GM21723 (cell line): ENCODE data around the gene FXYD7.
"Not testable (repeated sequence)": the region's sequence is repeated elsewhere in the genome, so short reads cannot be mapped to it uniquely, and the experiment has no call there.

ENCODE experiments used
- ATAC-seq: cut with Tn5 transposase; IDR thresholded peaks from one replicate; pipeline ENCODE4 v1.9.1; 2021; ENCODE audit warnings: mild to moderate bottlenecking, moderate library complexity; ENCODE audit not compliant: unreplicated experiment

FXYD7 gene

DNA sequence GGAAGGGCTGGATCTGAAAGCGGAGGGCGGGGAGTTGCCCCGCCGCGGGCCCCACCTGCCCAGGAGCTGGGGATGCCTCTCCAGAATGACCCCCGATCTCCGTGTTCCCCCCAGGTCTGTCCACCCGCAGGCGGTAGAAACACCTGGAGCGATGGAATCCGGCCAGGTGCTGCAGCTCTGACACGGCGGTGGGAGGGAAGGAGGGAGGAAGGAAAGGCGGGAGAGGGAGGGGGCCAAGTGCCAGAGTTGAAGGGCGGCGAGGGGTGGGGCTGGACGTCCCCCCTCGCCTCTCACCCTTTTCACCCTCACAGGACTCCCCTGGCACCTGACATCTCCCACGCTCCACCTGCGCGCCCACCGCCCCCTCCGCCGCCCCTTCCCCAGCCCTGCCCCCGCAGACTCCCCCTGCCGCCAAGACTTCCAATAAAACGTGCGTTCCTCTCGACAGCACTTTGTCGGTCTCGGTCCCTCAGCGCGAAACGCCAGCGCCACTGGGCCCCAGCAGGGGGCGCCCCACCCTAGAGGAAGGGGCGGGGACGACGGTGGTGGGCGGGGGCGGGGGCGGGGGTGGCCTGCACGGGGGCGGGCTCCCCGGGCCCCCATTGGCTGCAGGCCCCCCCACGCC, 337 bp upstream of the FXYD7 start:
- ATAC-seq = no peak

DNA sequence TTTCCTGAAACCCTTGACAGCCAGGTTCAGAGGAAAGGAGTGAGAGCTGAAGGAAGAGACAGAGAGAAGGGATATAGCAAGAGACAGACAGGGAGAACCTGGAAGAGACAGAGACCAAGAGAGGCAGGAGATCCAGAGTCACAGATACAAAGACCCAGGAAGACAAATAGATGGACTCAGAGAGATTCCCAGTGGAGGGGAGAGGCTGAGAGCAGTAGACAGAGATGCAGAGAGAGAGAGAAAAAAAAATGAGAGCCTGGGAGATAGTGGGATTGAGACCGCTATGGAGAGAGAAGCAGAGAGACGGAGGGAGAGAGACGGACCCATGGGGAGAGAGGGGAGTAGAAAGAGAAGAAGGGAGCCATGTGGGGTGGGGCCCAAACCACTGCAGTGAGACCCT, 763 bp downstream of the FXYD7 start:
- ATAC-seq = no peak

DNA sequence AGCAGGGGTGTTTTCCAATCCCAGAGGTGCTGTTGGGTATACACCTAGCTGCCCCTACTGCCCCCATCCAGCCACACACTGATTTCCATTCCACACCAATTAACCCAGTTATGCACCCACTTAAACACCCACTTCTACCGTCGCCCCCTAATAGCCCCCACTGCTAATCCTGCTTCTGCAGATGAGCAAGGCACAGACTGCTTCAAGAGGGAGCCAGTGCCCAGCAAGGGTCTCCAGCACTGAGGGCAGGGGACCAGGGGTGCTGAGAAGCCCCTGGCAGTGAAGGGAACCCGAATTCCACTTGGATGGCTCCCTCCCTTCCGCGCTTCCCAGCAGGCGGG, 1.2 kb downstream of the FXYD7 start:
- ATAC-seq = no peak

DNA sequence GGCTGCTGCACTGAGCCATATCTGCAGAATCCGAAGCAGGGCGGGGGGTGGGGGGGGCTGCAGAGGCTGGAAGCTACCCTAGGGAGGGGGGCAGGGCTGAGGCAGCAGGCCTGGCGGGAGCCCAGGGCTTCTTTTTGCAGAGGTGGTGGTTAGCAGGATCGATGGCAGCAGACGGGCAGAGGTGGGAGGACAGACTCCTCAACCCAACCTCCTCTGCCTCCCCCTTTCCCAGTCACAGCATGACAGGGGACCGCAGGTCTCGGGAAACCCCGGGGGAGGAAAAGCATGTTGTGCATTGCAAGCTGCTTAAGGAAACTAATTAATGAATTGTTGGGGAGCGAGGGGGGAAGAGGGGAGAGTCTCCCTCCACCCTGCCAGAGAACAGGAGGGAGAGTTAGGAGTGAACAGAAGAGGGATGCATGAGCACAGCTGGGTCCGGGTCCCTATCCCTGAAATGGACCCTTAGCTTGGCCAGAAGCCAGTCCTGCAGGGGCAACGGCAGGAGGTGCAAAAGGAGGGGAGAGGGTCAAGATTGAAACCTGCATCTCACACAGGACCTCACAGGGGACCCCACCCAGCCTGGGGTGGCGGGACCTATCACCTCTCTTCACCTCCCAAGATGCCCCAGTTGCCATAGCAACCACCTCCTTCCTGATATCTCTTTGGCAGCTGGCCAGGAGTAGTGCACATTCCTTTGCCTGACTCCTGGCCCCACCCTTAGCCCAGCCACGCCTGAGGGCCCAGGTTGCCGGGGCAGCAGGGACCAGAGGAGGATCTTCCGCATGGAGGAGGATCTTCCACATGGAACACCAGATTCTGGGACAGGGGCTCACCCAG, 1.8 kb downstream of the FXYD7 start:
- ATAC-seq = no peak

DNA sequence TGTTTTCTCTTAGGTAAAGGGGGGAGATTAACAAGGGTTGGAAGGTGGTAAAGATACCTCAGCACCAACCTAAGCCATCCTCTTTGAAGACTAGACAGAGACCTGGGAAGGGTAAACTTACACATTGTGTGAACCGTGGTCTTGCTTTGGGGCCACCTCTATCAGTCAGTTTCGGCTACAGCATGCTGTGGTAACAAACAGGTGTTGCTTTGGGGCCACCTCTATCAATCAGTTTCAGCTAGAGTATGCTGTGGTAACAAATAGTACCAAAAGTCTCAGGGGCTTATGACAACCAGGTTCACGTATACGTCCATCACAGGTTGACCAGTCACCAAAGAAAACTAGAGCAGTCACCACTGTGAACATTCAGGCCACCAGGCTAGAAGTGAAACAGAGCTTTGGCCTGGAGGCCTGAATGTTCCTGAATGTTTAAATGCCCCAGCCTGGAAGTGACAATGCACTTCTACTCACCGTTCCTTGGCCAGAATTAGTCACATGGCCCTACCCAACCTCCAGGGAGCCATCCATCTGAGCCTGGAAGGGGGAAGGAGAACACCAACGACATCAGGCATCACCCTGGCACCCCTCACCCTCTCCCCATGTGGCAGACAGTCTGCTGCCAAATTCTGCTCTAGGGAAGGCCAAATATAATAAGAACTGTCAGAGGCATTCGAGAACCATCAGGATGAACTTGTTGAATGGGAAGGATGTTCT, 3.8 kb downstream of the FXYD7 start:
- ATAC-seq = no peak

DNA sequence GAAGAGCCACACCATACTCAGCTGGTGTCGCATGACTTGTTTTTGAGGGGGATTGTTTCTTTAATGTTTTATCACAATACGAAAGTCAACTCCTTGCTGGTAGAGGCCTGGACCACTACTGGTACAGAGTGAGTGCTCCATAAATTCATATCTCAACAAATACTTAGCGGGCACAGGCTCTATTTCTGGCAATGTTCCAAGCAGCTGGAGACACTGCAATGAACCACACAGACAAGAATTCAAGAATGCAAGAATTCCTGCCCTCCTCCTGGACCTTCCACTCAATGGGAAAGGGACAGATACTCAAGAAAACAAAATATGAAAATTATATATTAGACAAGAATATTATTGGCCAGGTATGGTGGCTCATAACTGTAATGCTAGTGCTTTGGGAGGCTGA, 6.4 kb downstream of the FXYD7 start:
- ATAC-seq = no peak

DNA sequence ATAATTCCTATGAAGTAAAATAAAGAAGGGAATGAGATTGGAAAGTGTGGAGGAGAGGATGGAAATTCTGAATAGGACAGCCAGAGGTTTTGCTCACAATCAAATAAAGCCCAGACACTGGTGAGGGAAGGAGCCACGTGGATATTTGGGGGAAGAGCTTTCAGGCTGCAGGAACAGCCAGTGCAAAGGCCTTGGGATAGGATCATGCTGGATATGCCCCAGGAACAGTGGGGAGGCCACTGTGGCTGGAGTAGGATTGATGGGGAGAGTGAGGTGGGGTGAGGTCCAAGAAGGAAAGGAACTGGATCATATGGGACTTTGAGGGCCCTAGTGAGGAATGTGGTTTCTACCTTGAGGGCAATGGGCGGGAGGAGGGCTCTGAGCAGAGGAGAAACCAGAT, 7.4 kb downstream of the FXYD7 start:
- ATAC-seq = no peak

DNA sequence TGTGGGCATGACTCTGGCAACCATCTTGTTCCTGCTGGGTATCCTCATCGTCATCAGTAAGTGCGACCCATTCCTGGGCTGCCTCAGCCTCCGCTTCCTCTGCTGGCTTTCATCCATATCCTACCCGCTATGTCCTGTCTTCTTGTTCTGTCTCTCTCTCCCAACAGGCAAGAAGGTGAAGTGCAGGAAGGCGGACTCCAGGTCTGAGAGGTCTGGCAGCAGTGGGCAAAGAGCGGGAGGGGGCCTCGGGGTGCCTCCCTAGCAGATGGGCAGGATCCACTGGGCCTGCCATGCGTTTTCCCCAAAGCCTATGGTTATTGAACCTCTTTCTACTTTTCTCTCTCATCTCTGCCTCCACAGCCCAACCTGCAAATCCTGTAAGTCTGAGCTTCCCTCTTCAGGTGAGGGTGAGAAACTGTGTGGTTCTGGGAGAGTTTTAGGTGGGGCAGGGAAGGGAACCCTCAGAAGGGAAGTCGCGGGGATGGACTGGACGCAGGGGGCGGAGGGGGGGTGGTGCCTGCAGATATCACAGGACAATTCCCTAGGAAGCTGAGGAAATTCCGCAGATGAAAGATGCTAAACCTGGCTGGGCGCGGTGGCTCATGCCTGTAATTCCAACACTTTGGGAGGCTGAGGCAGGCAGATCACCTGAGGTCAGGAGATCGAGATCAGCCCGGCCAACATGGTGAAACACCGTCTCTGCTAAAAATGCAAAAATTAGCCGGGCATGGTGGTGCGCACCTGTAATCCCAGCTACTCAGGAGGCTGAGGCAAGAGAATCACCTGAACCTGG, 8.4 kb downstream of the FXYD7 start:
- no peak for ATAC-seq

DNA sequence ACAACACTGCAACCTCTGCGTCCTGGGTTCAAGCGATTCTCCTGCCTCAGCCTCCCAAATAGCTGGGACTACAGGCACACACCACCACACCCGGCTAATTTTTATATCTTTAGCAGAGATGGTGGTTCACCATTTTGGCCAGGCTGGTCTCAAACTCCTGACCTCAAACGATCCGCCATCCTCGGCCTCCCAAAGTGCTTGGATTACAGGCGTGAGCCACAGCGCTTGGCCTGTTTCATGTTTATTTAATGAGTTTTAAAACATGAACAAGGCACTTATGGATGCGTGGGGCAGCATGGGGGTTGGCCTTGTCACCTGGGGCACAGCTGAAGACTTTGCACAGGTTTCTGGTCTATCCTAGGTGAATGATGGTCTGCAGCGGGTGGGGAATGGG, 10.1 kb downstream of the FXYD7 start:
- ATAC-seq = not testable (repeated sequence)

DNA sequence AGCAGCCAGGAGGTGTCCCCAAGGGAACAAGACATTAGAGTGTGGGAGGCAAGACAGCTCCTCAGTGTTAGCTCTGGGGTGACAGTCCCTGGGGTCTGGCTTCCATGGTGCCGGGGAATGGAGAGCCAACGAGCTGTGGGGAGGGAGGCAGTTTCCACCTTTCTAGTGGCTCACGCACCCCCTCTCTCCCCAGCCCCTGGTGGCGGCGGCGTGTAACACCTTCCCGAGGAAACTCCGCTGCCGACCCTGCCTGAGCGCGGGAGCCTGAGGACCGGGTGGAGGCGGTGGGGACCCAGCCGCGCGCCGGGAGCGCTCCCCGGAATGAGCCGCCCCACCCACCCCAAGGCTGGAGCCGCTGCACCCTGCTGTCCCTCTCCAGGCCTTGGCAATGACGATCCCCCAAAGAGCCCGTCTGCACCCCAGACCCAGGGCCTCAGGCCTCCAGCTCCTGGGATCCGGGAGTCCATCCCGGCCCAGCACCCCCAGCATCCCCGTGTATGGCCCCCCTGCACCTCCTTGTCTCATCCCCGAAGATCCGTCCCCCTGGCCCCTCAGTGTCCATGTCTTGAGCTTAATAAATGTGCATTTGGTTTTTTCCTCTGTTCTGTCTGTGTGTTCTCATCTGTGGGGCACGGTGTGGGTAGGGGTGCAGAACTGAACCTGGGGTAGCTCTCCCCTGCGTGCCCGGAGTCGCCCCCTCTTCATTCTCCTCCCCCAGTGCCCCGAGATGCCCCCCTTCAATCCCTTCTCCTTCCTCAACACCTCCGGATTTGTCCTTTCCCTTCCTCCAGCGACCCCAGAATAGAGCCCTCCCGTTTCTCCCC, 10.9 kb downstream of the FXYD7 start:
- no peak for ATAC-seq

DNA sequence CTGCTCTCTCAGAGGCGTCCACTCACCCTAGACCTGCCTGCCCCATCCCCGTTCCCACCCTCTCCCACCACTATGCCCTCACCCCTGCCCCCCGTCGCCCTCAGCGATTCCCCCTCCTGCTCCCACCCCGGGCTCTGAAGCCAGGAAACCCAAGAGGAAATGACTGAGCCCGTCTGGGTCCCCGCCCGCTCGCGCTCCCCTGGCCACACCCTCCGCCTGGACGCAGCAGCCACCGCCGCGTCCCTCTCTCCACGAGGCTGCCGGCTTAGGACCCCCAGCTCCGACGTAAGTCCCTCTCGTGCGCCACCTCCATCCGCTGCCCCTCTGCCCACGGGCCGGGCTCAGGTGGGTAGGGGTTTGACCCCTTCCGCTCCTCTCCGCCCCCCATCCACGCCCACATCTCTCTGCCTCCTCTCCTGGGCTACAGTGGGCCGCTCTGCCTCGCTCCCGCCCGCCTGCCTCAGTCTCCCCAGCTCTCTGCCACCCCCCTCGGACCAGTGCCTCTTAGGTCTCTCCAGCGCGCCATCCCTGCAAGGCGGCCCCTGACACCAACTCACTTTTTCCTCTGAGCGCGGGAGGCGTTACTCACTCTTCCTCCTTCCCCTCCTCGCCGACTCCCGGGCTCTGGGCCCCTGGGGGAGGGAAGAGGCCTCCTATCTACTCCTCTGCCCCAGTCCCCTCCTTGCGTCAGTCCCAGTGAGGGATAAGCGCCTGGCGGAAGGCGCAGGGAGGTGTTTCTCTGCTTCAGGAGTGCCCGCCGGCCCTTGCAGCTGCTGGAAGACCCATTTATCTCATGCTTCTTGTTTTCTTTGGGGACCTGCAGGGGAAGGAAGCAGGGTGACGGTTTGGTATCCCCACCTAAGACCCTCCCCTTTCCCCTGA, 11.7 kb downstream of the FXYD7 start, which contains the start of gene FXYD5:
Gene FXYD5, plus strand, starts transcription at position 211 of the 882 bp plus-strand sequence. CDS start 816 bp downstream, outside the sequence.
- no peak for ATAC-seq

DNA sequence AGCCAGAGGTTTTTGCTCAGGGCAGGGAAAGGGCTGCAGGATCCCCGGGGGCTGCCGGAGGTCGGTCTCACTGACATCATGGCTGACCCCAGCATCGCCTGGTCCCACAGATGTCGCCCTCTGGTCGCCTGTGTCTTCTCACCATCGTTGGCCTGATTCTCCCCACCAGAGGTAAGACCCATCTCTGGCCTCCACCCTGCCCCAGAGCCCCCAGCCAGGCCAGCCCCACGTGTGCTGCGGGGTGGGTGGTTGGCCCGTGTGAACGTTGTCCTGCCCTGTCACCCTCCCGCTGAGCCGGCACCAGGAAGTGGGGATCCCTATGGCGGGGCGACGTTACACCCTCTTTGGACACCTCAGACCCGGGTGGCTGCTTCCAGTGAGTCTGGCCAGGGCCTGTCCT, 12.4 kb downstream of the FXYD7 start:
- ATAC-seq = no peak

DNA sequence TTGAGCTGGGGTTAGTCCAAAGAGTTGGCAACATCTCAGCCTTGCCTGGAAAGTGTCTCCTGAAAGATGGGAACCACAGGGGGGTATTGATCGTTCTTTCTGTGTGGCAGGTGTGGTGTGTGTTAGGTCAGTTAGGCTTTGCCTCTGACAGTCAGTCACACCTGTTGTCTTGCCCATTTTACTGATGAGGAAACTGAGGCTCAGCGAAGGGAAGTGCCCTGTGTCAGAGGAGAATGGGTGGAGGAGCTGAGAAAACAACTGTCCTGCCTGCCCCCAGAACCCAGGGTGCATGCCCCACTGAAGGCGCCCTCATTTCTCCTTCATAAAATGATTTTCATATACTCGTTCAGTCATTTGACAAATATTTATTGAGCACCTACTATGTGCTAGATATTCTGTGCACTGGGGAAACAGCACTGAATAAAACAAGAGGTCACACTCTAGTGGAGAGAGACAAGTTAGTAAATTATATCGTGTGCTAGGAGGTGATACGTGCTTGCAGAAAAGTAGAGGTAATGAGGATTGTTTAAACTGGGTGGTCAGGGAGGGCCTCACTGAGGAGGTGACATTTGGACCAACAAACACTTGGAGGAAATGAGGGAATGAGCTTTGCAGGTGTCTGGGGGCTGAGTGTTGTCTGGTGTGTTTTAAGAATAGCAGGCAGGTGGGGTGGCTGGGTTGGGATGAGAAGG, 13.1 kb downstream of the FXYD7 start:
- no peak for ATAC-seq

DNA sequence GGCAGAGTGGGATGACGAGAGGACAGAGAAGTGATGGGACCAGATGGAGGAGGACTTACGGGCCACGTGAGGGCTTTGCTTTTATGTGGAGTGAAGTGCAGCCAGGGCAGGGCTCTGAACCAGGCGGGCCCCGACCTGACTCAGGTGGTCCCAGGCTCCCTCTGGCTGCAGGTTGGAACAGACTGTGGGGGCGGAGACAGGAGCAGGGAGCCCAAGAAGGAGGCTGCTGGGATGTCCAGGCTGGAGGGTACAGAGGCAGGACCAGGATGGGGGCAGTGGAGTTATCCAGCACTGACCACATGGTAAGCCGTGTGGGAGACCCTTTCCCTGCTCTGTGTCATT, 13.6 kb downstream of the FXYD7 start:
- ATAC-seq = no peak

DNA sequence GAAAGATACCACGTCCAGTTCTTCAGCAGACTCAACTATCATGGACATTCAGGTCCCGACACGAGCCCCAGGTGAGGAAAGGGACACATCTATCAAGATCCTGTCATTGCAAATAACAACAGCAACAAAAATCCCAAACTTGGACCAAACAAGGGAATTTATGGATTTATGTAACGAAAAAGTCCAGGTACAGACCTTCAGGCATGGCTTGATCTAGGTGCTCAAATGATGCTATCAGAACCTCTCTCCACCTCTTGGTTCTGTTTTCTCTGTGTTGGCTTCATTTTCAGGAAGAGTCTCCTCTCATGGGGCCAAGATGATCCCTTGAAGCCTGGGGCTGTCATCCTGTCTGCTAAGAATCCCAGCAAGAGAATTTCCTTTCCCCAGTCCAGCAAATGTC, 14.4 kb downstream of the FXYD7 start:
- no peak for ATAC-seq

DNA sequence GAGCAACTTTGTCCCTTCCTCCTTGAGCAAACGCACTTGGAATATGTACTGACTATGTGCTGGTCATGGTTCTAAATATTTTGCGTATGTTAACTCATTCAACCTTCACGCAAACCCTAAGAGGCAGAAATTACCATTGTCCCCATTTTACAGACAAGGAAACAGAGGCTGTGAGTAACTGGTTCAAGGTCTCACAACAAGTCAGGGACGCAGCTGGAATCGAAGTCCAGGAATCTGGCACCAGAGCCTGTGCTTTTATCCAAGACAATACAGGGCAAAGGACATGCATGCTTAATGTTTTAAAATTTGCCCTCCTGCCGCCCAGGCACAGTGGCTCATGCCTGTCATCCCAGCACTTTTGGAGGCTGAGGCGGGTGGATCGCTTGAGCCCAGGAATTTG, 16.6 kb downstream of the FXYD7 start:
- ATAC-seq = no peak

DNA sequence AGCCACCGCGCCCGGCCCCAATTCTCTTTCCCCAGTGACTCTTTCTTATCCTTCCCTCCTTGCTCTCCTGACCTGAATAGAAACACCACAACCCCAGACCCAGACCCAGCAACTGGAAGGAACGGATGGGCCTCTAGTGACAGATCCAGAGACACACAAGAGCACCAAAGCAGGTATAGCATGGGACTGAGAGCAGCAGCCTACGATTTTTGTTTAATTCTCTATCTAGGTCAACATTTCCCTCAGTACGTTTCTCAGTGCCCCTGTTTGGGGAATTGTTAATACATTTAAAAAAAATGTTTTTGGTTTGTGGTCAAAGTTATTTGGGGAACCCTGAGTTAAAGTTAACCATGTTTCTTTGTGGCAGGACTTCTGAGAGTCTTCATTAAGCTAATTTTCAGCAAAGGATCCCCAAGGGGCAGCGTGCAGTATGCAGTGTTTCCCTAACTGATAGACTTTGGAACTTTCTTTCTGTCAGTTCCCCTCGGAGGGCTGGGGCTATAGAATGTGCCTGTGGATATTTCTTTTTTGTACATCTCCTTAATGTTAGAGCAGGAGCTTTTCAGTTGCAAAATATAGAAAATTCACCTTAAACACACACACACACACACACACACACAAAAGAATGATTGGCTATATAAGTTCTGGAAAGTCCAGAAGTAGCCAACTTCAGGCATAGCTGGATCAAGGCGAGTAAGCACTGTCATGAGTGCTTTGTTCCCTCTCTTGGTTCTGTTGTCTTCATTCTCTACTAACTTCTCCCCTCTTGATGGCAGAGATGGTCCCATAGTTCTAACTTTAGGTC, 17.8 kb downstream of the FXYD7 start:
- ATAC-seq = no peak

DNA sequence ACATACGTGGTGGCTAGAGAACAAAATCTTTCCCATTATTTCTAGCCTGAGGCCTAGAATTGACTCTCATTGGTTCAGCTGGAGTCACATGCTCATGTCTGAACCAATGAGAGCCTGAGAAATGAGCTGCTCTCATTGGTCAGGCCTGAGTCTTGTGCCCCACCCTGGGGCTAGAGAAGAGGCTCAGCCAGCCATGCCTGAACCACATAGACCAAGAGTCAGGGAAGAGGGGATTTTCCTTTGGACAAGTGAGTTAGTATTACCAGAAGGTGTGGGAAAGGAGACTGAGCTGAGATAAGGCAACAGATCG, 18.3 kb downstream of the FXYD7 start:
- no peak for ATAC-seq
